Thyroid gland (tissue), 4 donors: ENCODE measurements around the gene TTLL10. TPM values are rescaled to one million over a fixed set of nuclear protein-coding genes. Genes with fewer than 3 reads are reported as not detected.
A peak's percentile ranks its signal among the peaks of the same experiment; 100 is the strongest.

Source experiments
- DNase-seq, 2 donors: peaks; one replicate each; pipeline ENCODE4 v3.0.0-alpha.2; 2019
- H3K27ac ChIP-seq, 3 donors: fragments of 200-600 bp; sonication (generic); 1 replicate in 2 of 3; 2 replicates in 1 of 3; pipeline ENCODE4 v1.5.1; 2016 to 2019; ENCODE audit warnings: mild to moderate bottlenecking in 1 of 3, moderate library complexity in 1 of 3
- H3K27me3 ChIP-seq: fragments of 200-600 bp; sonication (generic); one replicate; pipeline ENCODE4 v1.5.1; 2019
- H3K36me3 ChIP-seq, 2 donors: fragments of 200-600 bp; sonication (generic); one replicate each; pipeline ENCODE4 v1.5.1; 2016 to 2019
- H3K4me1 ChIP-seq, 2 donors: fragments of 200-600 bp; sonication (generic); one replicate each; pipeline ENCODE4 v1.5.1; 2017 to 2019
- H3K4me3 ChIP-seq, 3 donors: fragments of 200-600 bp; sonication (generic); replicated peaks in 1 of 3; 1 replicate in 2 of 3; 2 replicates in 1 of 3; pipeline ENCODE4 v1.5.1; 2016; ENCODE audit warnings: mild to moderate bottlenecking in 1 of 3
- H3K9me3 ChIP-seq: fragments of 200-600 bp; sonication (generic); one replicate; pipeline ENCODE4 v1.5.1; 2017
- CTCF ChIP-seq, 6 experiments: fragments of 200-600 bp in 3 of 6; fragments of 450-650 bp in 3 of 6; sonication (generic) in 3 of 6; IDR thresholded peaks; one replicate each; pipeline ENCODE4 v1.5.1; 2016 to 2019; ENCODE audit warnings: antibody characterized with exemption in 6 of 6, mild to moderate bottlenecking in 2 of 6, inconsistent platforms in 1 of 6, moderate library complexity in 1 of 6
- POLR2A ChIP-seq, 2 donors: fragments of 450-650 bp; IDR thresholded peaks; one replicate each; pipeline ENCODE4 v1.6.1; 2017; ENCODE audit warnings: antibody characterized with exemption in 2 of 2, mild to moderate bottlenecking in 2 of 2, moderate library complexity in 1 of 2
- WGBS, 2 donors: methylation state at CpG; one replicate each; pipeline ENCODE4 v1.1.5; 2017; 5-methylcytosine and 5-hydroxymethylcytosine counted together
- intact Hi-C: fragments of 100-400 bp; cut with DNase I; formaldehyde crosslinking; loops from one replicate; pipeline ENCODE4 v1.15.1; 2023
- total RNA-seq, 4 donors: library from RNA; depleted of rRNA; stranded (reverse); fragments of >200 nt; gene quantifications; one replicate each; pipeline ENCODE4 v1.2.3, GENCODE V29; 2016

The TTLL10 gene
- total RNA-seq, 4 donors from 2014 or later = 0.13 to 0.29 TPM; not detected in 2

- WGBS, 2 donors = 77 to 82% methylated on average over 11 to 16 of the region's 17 CpGs
- DNase-seq = no peak
These were observed 12.0 kb upstream of the TTLL10 start for GRCh38 chr1:1161683-1162079.

GRCh38 chr1:1162597-1163537 lies 10.8 kb upstream of the TTLL10 start:
- H3K27me3 ChIP-seq = no peaks in the 10 kb centered on the region
- peak overlapping the region in 2 of 3 donors; percentile 16 to 43 for H3K4me3 ChIP-seq
- 35 to 47% methylated on average over 10 to 22 of the region's 73 CpGs for WGBS, 2 donors
- peaks cover 16 to 31% of the 10 kb centered on the region in 2 donors for H3K4me1 ChIP-seq
- intact Hi-C loops = no loop called here
- H3K27ac ChIP-seq = peak overlapping the region in 2 of 3 donors; percentile 38 to 73
- no peaks in the 10 kb centered on the region for H3K9me3 ChIP-seq
- DNase-seq = peak; percentile 67 to 80
- TF ChIP-seq CTCF (IDR thresholded peaks at IDR 0.05) (no peak), POLR2A (IDR thresholded peaks at IDR 0.05) (peak; percentile 16 to 77)
- H3K36me3 ChIP-seq = no peaks in the 10 kb centered on the region

More at GRCh38 chr1:1161683-1162079, 12.0 kb upstream of the TTLL10 start:
- Histone ChIP-seq H3K27ac (no peak overlapping the region), H3K4me1 (peaks cover 17 to 34% of the 10 kb centered on the region in 2 donors), H3K27me3 (no peaks in the 10 kb centered on the region), H3K36me3 (no peaks in the 10 kb centered on the region), H3K9me3 (no peaks in the 10 kb centered on the region), H3K4me3 (no peak overlapping the region)
- intact Hi-C loops = no loop called here
- no peak for TF ChIP-seq CTCF (IDR thresholded peaks at IDR 0.05)
- no peak for TF ChIP-seq POLR2A (IDR thresholded peaks at IDR 0.05)

GRCh38 chr1:1163538-1164070 lies 10.1 kb upstream of the TTLL10 start:
- H3K4me3 ChIP-seq = peak overlapping the region in 1 of 3 donors; percentile 43
- TF ChIP-seq CTCF (IDR thresholded peaks at IDR 0.05) (no peak), POLR2A (IDR thresholded peaks at IDR 0.05) (no peak)
- WGBS, 2 donors = 75 to 80% methylated on average over 26 to 27 of the region's 33 CpGs
- peak overlapping the region in 2 of 3 donors; percentile 28 to 73 for H3K27ac ChIP-seq
- peaks cover 8 to 23% of the 10 kb centered on the region in 2 donors for H3K4me1 ChIP-seq
- no peak for DNase-seq
- H3K27me3 ChIP-seq = no peaks in the 10 kb centered on the region
- no peaks in the 10 kb centered on the region for H3K9me3 ChIP-seq
- no peaks in the 10 kb centered on the region for H3K36me3 ChIP-seq
- intact Hi-C loops = no loop called here

GRCh38 chr1:1164361-1164700 lies 9.3 kb upstream of the TTLL10 start:
- intact Hi-C loops = no loop called here
- no peak for DNase-seq
- Histone ChIP-seq H3K9me3 (no peaks in the 10 kb centered on the region), H3K27ac (peak overlapping the region in 1 of 3 donors; percentile 73), H3K4me1 (peaks cover 7 to 19% of the 10 kb centered on the region in 2 donors), H3K36me3 (no peaks in the 10 kb centered on the region), H3K27me3 (no peaks in the 10 kb centered on the region), H3K4me3 (peak overlapping the region in 1 of 3 donors; percentile 43)
- WGBS, 2 donors = 52 to 59% methylated on average over 23 to 25 of the region's 26 CpGs
- TF ChIP-seq CTCF (IDR thresholded peaks at IDR 0.05) (no peak), POLR2A (IDR thresholded peaks at IDR 0.05) (no peak)
